K562 (cell line): ENCODE measurements around the gene VEGFA. TPM values are rescaled to one million over a fixed set of nuclear protein-coding genes. Genes with fewer than 3 reads are reported as not detected.
A peak's percentile ranks its signal among the peaks of the same experiment; 100 is the strongest.

ENCODE experiments used
- CHD7 ChIP-seq: fragments of 200-600 bp; sonication (generic); IDR thresholded peaks from one replicate; pipeline ENCODE4 v1.6.1; 2012; ENCODE audit warnings: mild to moderate bottlenecking, low read depth, low read length, inconsistent platforms
- CREM ChIP-seq: IDR thresholded peaks from 2 replicates; pipeline ENCODE4 v1.6.1; 2014; ENCODE audit warnings: antibody characterized with exemption, low read depth
- DEAF1 ChIP-seq: fragments of 450-650 bp; formaldehyde crosslinking; IDR thresholded peaks from 2 replicates; pipeline ENCODE4 v1.4.0; 2020; ENCODE audit warnings: mild to moderate bottlenecking, moderate library complexity
- KAT2B ChIP-seq: IDR thresholded peaks from one replicate; pipeline ENCODE4 v1.6.1; 2012; ENCODE audit warnings: low read depth, mild to moderate bottlenecking, control low read depth, inconsistent platforms, low read length, moderate library complexity
- MBD1 ChIP-seq: fragments of 250-450 bp; sonication (Bioruptor Pico); IDR thresholded peaks from 2 replicates; pipeline ENCODE4 v1.8.0; 2022; ENCODE audit warnings: inconsistent platforms
- NFATC3 ChIP-seq: fragments of 450-650 bp; IDR thresholded peaks from 2 replicates; pipeline ENCODE4 v1.6.1; 2017; ENCODE audit warnings: mild to moderate bottlenecking
- POLR2AphosphoS2 ChIP-seq: IDR thresholded peaks from 2 replicates; pipeline ENCODE4 v1.6.1; 2012; ENCODE audit warnings: low read length, improper control_type of control experiment
- RNF2 ChIP-seq: sonication (generic); IDR thresholded peaks from 2 replicates; pipeline ENCODE4 v1.6.1; 2016
- SIRT6 ChIP-seq: IDR thresholded peaks from one replicate; pipeline ENCODE4 v1.6.1; 2012; ENCODE audit warnings: low read depth, mild to moderate bottlenecking, control low read depth, inconsistent platforms, low read length, moderate library complexity
- SMAD4 ChIP-seq: fragments of 250-450 bp; sonication (Bioruptor Pico); conservative IDR thresholded peaks from 2 replicates; pipeline ENCODE4 v1.8.0; 2021; ENCODE audit warnings: inconsistent platforms, mild to moderate bottlenecking, moderate library complexity
- TOE1 ChIP-seq, 2 experiments: fragments of 450-650 bp in 1 of 2; sonication (generic) in 1 of 2; formaldehyde crosslinking in 1 of 2; IDR thresholded peaks; 2 replicates each; pipeline versions ENCODE4 v1.7.1 to v1.8.0; 2016 to 2022; ENCODE audit warnings: borderline replicate concordance in 2 of 2, mild to moderate bottlenecking in 2 of 2, antibody characterized with exemption in 1 of 2, inconsistent platforms in 1 of 2, low read depth in 1 of 2, missing genetic modification reagents in 1 of 2, moderate library complexity in 1 of 2
- polyA plus RNA-seq, 8 experiments: library from polyadenylated mRNA; depleted of rRNA in 4 of 8; stranded (reverse) in 5 of 8; unstranded in 3 of 8; fragments of >200 nt; fragmentation: Nextera tagmentation in 2 of 8; fragmentation: Illumina TruSeq in 1 of 8; extraction: Ambion mirVana in 2 of 8; extraction: Trizol in 1 of 8; gene quantifications; 2 replicates each; pipeline versions ENCODE4 v1.2.1 to v1.2.3, GENCODE V29; 2011 to 2014; ENCODE audit warnings: inconsistent platforms in 1 of 8, missing spikeins in 1 of 8
- total RNA-seq, 7 experiments: library from RNA; depleted of rRNA in 6 of 7; stranded (reverse); fragments of >200 nt in 6 of 7; fragmentation: Illumina TruSeq in 2 of 7; extraction: Trizol in 2 of 7; gene quantifications; 2 replicates each; pipeline versions ENCODE4 v1.2.1 to v1.2.3, GENCODE V29; 2011 to 2021; ENCODE audit warnings: low replicate concordance in 1 of 7

The VEGFA gene
- total and polyA plus RNA-seq, 9 of the 15 experiments (the other 6 are each of a cell fraction or from before 2014, with no cell fraction given) = 14.0 to 271 (median 124) TPM

- peak; percentile 83 for TF ChIP-seq DEAF1
- no peak for TF ChIP-seq CHD7
- TF ChIP-seq MBD1 (CRISPR knock-in tag) = no peak
- no peak for TF ChIP-seq KAT2B
- no peak for TF ChIP-seq POLR2AphosphoS2
- TF ChIP-seq RNF2 = no peak
- TF ChIP-seq TOE1 (IDR thresholded peaks at IDR 0.05; ENCODE audit: borderline replicate concordance) = no peak
- 0 out of 2 replicates have a peak, but pooled peaks have one; percentile 46 for TF ChIP-seq TOE1 (CRISPR knock-in tag; IDR thresholded peaks at IDR 0.05; ENCODE audit: borderline replicate concordance, low read depth)
- TF ChIP-seq SIRT6 = no peak
- TF ChIP-seq CREM = no peak
- no peak for TF ChIP-seq NFATC3
- TF ChIP-seq SMAD4 (CRISPR knock-in tag) = no peak
These were observed 46.2 kb upstream of the VEGFA start (continued) for GRCh38 chr6:43723737-43724295.
